ENCODE measurements around the gene EHMT1.

The EHMT1 gene

DNA sequence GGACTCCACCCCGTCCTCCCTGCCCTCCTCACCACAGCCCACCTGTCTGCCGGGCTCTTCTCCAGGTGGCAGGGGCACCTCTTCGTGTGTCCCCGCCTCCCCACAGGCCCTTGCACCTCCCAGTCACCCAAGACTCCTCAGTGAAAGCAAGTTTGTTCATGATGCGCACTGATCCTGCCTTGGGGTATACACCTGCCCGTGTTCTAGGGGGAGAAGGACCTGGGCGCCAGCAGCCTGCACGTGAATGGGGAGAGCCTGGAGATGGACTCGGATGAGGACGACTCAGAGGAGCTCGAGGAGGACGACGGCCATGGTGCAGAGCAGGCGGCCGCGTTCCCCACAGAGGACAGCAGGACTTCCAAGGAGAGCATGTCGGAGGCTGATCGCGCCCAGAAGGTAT, 124.9 kb downstream of the EHMT1 start:
- Histone ChIP-seq H3K4me1 (ENCODE audit: control insufficient read depth in 1 of 2, insufficient read depth in 2 of 2, low read length in 2 of 2) (peaks cover 0 to 3% of the 10 kb centered on the region in 2 donors), H3K36me3 (ENCODE audit: control insufficient read depth in 1 of 2, insufficient read depth in 2 of 2, low read length in 2 of 2) (peaks cover 12 to 65% of the 10 kb centered on the region in 2 donors), H3K4me3 (ENCODE audit: low read depth in 1 of 2, low read length in 2 of 2) (no peak overlapping the region), H3K9ac (ENCODE audit: low read depth in 1 of 2, low read length in 2 of 2) (no peak overlapping the region), H3K9me3 (ENCODE audit: control insufficient read depth in 1 of 2, low read length in 2 of 2) (no peaks in the 10 kb centered on the region), H3K27me3 (ENCODE audit: control insufficient read depth in 1 of 2, insufficient read depth in 2 of 2, low read length in 2 of 2) (no peaks in the 10 kb centered on the region), H3K27ac (ENCODE audit: low read depth, low read length) (no peak overlapping the region)

DNA sequence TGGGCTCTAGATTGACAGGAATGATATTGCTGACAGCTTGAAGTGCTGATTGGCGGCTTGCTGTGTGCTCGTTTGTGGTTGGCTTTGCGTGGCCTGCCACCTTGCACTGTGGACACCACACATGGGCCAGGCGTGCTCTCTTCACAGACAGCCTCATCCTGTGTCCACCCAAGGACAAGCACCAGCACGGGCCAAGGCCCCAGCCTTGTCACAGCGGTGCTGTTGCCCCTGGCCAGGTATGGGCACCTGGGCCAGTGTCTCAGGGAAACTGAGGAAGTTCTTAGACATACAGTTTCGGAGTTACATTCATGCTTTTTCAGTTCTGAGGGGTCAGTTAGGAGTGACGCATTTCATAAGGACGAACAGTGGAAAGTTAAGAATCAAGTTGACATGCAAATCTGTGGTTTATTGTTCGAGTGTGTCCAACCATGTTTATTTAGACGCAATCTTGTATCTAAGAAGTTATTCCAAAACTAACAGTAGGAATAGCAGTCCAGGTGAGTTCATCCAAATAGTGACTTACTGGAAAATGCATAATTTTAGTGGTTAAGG, 125.9 kb downstream of the EHMT1 start:
- Histone ChIP-seq H3K36me3 (ENCODE audit: control insufficient read depth in 1 of 2, insufficient read depth in 2 of 2, low read length in 2 of 2) (peaks cover 12 to 67% of the 10 kb centered on the region in 2 donors), H3K27ac (ENCODE audit: low read depth, low read length) (no peak overlapping the region)

DNA sequence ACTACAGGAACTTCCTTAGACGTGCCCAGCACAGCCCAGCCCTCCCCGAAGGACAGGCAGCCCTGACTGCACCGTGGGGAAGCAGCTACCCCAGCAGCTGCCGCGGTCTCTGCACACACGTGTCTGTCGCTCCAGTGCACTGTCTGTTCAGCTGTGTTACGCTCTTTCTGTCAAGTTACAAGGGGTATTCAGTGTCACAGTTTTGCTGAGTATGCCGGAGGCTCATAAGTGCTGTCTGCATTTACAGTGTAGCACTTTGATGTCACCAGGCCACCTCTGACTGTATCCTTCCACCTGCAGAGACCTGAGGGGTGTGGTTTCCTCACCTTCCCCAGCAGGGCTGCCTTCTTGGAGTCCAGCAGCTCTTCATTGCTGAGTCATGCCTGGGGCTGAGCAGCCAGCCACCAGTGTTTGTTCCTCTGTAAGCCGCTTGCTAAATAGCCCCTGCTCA, 126.8 kb downstream of the EHMT1 start:
- Histone ChIP-seq H3K9ac (ENCODE audit: low read depth in 1 of 2, low read length in 2 of 2) (peak overlapping the region in 1 of 2 donors; percentile 25), H3K9me3 (ENCODE audit: control insufficient read depth in 1 of 2, low read length in 2 of 2) (no peaks in the 10 kb centered on the region), H3K4me1 (ENCODE audit: control insufficient read depth in 1 of 2, insufficient read depth in 2 of 2, low read length in 2 of 2) (no peaks in the 10 kb centered on the region), H3K27ac (ENCODE audit: low read depth, low read length) (no peak overlapping the region), H3K36me3 (ENCODE audit: control insufficient read depth in 1 of 2, insufficient read depth in 2 of 2, low read length in 2 of 2) (peaks cover 15 to 68% of the 10 kb centered on the region in 2 donors), H3K4me3 (ENCODE audit: low read depth in 1 of 2, low read length in 2 of 2) (no peak overlapping the region), H3K27me3 (ENCODE audit: control insufficient read depth in 1 of 2, insufficient read depth in 2 of 2, low read length in 2 of 2) (no peaks in the 10 kb centered on the region)

More for the DNA sequence above, 125.9 kb downstream of the EHMT1 start:
- Histone ChIP-seq H3K4me1 (ENCODE audit: control insufficient read depth in 1 of 2, insufficient read depth in 2 of 2, low read length in 2 of 2) (peaks cover 0 to 2% of the 10 kb centered on the region in 2 donors), H3K9me3 (ENCODE audit: control insufficient read depth in 1 of 2, low read length in 2 of 2) (no peaks in the 10 kb centered on the region), H3K9ac (ENCODE audit: low read depth in 1 of 2, low read length in 2 of 2) (no peak overlapping the region), H3K4me3 (ENCODE audit: low read depth in 1 of 2, low read length in 2 of 2) (no peak overlapping the region), H3K27me3 (ENCODE audit: control insufficient read depth in 1 of 2, insufficient read depth in 2 of 2, low read length in 2 of 2) (no peaks in the 10 kb centered on the region)

DNA sequence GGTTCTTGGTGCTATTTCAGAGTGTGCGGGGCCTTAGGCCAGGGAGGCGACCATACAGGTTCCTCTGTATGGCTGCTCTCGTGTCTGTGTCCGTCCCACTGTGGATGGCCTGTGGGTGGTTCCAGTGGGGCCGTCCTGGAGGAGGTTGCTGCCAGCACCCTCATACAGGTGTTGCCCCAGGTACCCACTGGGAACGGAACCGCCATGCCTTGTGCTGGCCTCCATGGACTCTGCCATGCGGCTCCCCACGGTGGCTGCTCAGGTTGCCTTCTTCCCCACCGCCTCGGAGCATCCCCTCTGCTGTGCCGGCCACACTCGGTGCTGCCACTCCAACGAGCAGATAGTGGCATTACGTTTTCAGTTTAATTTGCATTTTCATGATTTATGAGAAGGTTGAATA, 129.5 kb downstream of the EHMT1 start:
- H3K4me3 ChIP-seq (ENCODE audit: low read depth in 1 of 2, low read length in 2 of 2): no peak overlapping the region
- no peak overlapping the region for H3K9ac ChIP-seq (ENCODE audit: low read depth in 1 of 2, low read length in 2 of 2)
- H3K9me3 ChIP-seq (ENCODE audit: control insufficient read depth in 1 of 2, low read length in 2 of 2): no peaks in the 10 kb centered on the region
- no peaks in the 10 kb centered on the region for H3K27me3 ChIP-seq (ENCODE audit: control insufficient read depth in 1 of 2, insufficient read depth in 2 of 2, low read length in 2 of 2)
- peaks cover 23 to 72% of the 10 kb centered on the region in 2 donors for H3K36me3 ChIP-seq (ENCODE audit: control insufficient read depth in 1 of 2, insufficient read depth in 2 of 2, low read length in 2 of 2)
- no peaks in the 10 kb centered on the region for H3K4me1 ChIP-seq (ENCODE audit: control insufficient read depth in 1 of 2, insufficient read depth in 2 of 2, low read length in 2 of 2)
- H3K27ac ChIP-seq (ENCODE audit: low read depth, low read length): no peak overlapping the region

DNA sequence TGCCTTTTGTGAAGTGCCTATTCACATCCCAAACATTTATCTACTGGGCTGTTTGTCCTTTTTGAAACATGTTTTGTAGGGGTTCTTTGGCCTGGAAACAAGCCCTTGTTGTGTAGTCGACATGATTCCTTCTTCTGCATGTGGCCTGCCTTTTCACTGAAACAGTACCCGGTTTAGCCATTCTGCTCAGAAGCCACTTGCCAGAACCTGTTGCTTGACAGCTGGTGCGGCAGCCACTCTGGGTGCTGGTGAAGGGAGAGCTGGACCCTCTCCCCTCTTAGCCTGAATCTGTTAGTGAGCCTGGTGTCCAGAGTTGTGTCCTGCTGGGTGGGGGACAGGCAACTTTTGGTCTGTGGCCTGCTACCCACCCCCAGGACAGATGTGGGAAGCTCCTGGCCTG, 129.9 kb downstream of the EHMT1 start:
- H3K27me3 ChIP-seq (ENCODE audit: control insufficient read depth in 1 of 2, insufficient read depth in 2 of 2, low read length in 2 of 2): no peaks in the 10 kb centered on the region
- no peaks in the 10 kb centered on the region for H3K9me3 ChIP-seq (ENCODE audit: control insufficient read depth in 1 of 2, low read length in 2 of 2)
- H3K36me3 ChIP-seq (ENCODE audit: control insufficient read depth in 1 of 2, insufficient read depth in 2 of 2, low read length in 2 of 2): peaks cover 23 to 72% of the 10 kb centered on the region in 2 donors
- no peak overlapping the region for H3K9ac ChIP-seq (ENCODE audit: low read depth in 1 of 2, low read length in 2 of 2)
- no peaks in the 10 kb centered on the region for H3K4me1 ChIP-seq (ENCODE audit: control insufficient read depth in 1 of 2, insufficient read depth in 2 of 2, low read length in 2 of 2)
- no peak overlapping the region for H3K27ac ChIP-seq (ENCODE audit: low read depth, low read length)
- no peak overlapping the region for H3K4me3 ChIP-seq (ENCODE audit: low read depth in 1 of 2, low read length in 2 of 2)

DNA sequence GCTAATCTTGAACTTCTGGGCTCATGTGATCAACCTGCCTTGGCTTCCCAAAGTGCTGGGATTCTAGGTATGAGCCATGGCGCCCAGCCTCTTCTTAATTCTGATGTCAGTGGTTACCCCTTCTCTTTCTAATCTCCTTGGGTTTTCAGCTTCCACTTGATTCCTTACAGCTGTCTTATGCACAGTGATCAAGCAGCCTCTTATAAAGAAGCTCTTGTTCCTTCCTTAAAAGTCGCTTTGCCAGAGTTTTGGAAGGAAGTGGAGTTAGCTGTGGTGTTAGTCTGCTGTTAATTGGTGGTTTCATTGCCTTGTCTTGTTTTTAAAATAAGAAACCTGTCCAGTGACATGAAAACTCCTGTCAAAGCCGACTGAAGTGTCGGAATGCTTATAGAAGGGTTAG, 130.7 kb downstream of the EHMT1 start:
- Histone ChIP-seq H3K9me3 (ENCODE audit: control insufficient read depth in 1 of 2, low read length in 2 of 2) (no peaks in the 10 kb centered on the region), H3K4me1 (ENCODE audit: control insufficient read depth in 1 of 2, insufficient read depth in 2 of 2, low read length in 2 of 2) (no peaks in the 10 kb centered on the region), H3K36me3 (ENCODE audit: control insufficient read depth in 1 of 2, insufficient read depth in 2 of 2, low read length in 2 of 2) (peaks cover 27 to 72% of the 10 kb centered on the region in 2 donors), H3K27ac (ENCODE audit: low read depth, low read length) (no peak overlapping the region), H3K27me3 (ENCODE audit: control insufficient read depth in 1 of 2, insufficient read depth in 2 of 2, low read length in 2 of 2) (no peaks in the 10 kb centered on the region), H3K4me3 (ENCODE audit: low read depth in 1 of 2, low read length in 2 of 2) (no peak overlapping the region), H3K9ac (ENCODE audit: low read depth in 1 of 2, low read length in 2 of 2) (no peak overlapping the region)

DNA sequence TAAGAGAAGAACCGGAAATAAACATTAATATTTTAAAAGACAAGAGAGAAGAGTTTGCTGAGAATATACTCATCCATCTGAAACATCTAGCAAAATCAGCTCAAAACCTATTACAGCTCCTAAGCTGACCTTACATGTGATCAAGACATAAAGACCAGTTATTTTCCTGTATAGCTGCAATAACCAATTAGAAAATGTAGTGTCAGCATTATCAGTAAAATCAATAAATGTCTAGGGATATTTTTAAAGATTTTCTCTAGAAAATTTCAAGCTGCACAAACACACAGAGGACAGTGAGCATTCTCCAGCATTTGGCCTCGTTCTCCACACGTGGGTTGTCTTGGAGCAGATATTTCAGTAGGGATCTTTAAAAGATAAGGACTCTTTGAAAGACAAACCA, 131.2 kb downstream of the EHMT1 start:
- Histone ChIP-seq H3K36me3 (ENCODE audit: control insufficient read depth in 1 of 2, insufficient read depth in 2 of 2, low read length in 2 of 2) (peaks cover 27 to 72% of the 10 kb centered on the region in 2 donors), H3K4me1 (ENCODE audit: control insufficient read depth in 1 of 2, insufficient read depth in 2 of 2, low read length in 2 of 2) (no peaks in the 10 kb centered on the region), H3K9ac (ENCODE audit: low read depth in 1 of 2, low read length in 2 of 2) (no peak overlapping the region), H3K27ac (ENCODE audit: low read depth, low read length) (no peak overlapping the region), H3K9me3 (ENCODE audit: control insufficient read depth in 1 of 2, low read length in 2 of 2) (peaks cover 0 to 1% of the 10 kb centered on the region in 2 donors), H3K27me3 (ENCODE audit: control insufficient read depth in 1 of 2, insufficient read depth in 2 of 2, low read length in 2 of 2) (no peaks in the 10 kb centered on the region), H3K4me3 (ENCODE audit: low read depth in 1 of 2, low read length in 2 of 2) (no peak overlapping the region)

DNA sequence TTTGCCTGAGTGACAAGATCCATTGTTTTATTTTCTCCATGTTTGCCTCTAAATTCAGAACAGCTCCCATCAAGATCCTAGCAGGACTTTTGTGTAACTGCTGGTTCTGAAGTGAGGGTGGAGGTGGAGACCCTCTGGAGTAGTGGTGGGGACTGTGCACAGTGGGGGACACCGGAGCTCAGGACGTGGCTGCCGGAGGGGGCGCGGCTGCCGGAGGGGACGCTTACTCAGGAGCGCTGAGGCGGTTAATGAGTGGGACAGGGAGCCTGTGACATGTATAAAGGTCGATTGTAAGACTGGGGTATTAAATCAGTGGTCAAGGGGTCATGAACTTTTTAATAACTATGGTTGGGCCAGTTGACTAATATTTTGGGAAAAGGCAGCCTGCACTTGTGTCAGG, 131.8 kb downstream of the EHMT1 start:
- Histone ChIP-seq H3K4me3 (ENCODE audit: low read depth in 1 of 2, low read length in 2 of 2) (no peak overlapping the region), H3K36me3 (ENCODE audit: control insufficient read depth in 1 of 2, insufficient read depth in 2 of 2, low read length in 2 of 2) (peaks cover 29 to 72% of the 10 kb centered on the region in 2 donors), H3K4me1 (ENCODE audit: control insufficient read depth in 1 of 2, insufficient read depth in 2 of 2, low read length in 2 of 2) (no peaks in the 10 kb centered on the region), H3K9ac (ENCODE audit: low read depth in 1 of 2, low read length in 2 of 2) (no peak overlapping the region), H3K27me3 (ENCODE audit: control insufficient read depth in 1 of 2, insufficient read depth in 2 of 2, low read length in 2 of 2) (no peaks in the 10 kb centered on the region), H3K9me3 (ENCODE audit: control insufficient read depth in 1 of 2, low read length in 2 of 2) (peaks cover 3 to 7% of the 10 kb centered on the region in 2 donors), H3K27ac (ENCODE audit: low read depth, low read length) (no peak overlapping the region)

DNA sequence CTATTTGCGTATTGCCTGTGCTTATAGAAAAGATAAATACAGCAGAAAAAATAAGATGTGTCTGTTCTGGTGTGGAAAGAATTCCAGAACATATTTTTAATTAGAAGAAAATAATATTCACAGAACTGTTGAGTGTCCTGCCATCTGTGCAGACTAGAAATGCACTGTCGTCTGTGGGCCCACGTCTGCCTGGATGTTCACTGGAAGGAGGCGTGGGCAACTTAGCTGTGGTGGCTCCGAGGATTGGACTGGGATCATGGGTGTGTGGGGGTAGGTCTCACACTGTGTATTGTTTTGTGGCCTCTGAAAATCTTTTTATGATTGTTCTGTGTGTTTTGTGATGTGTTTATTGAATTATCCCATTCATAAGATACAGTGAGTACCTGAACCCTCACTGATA, 132.8 kb downstream of the EHMT1 start:
- Histone ChIP-seq H3K9ac (ENCODE audit: low read depth in 1 of 2, low read length in 2 of 2) (no peak overlapping the region), H3K27ac (ENCODE audit: low read depth, low read length) (no peak overlapping the region), H3K27me3 (ENCODE audit: control insufficient read depth in 1 of 2, insufficient read depth in 2 of 2, low read length in 2 of 2) (no peaks in the 10 kb centered on the region), H3K4me1 (ENCODE audit: control insufficient read depth in 1 of 2, insufficient read depth in 2 of 2, low read length in 2 of 2) (no peaks in the 10 kb centered on the region), H3K4me3 (ENCODE audit: low read depth in 1 of 2, low read length in 2 of 2) (no peak overlapping the region), H3K9me3 (ENCODE audit: control insufficient read depth in 1 of 2, low read length in 2 of 2) (peaks cover 3 to 8% of the 10 kb centered on the region in 2 donors), H3K36me3 (ENCODE audit: control insufficient read depth in 1 of 2, insufficient read depth in 2 of 2, low read length in 2 of 2) (peaks cover 30 to 71% of the 10 kb centered on the region in 2 donors)

DNA sequence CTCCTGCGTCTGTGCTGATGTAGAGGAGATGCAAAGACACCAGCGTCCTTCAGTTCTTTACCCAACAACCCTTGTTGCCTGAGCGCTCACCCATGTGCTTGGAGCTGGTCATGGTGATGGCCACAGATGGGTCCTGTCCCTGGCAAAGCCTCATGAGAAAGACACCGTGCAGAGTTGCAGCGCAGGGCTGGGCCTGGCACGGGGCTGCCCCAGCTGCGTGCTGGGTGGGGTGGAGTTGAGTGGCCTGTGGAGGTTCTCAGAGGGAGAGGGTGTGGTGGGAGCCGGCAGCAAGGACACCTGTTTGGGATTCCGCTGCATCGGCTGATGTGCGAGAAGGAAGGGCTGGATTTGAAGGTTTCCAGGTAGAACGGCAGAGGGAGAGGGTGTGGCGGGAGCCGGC, 133.6 kb downstream of the EHMT1 start:
- Histone ChIP-seq H3K4me1 (ENCODE audit: control insufficient read depth in 1 of 2, insufficient read depth in 2 of 2, low read length in 2 of 2) (no peaks in the 10 kb centered on the region), H3K4me3 (ENCODE audit: low read depth in 1 of 2, low read length in 2 of 2) (no peak overlapping the region), H3K27ac (ENCODE audit: low read depth, low read length) (no peak overlapping the region), H3K9ac (ENCODE audit: low read depth in 1 of 2, low read length in 2 of 2) (no peak overlapping the region), H3K36me3 (ENCODE audit: control insufficient read depth in 1 of 2, insufficient read depth in 2 of 2, low read length in 2 of 2) (peaks cover 27 to 75% of the 10 kb centered on the region in 2 donors), H3K27me3 (ENCODE audit: control insufficient read depth in 1 of 2, insufficient read depth in 2 of 2, low read length in 2 of 2) (no peaks in the 10 kb centered on the region), H3K9me3 (ENCODE audit: control insufficient read depth in 1 of 2, low read length in 2 of 2) (peaks cover 3 to 8% of the 10 kb centered on the region in 2 donors)

Measured in duodenal mucosa (tissue), 2 donors.